ENCODE data around the gene TIMM17A.

- TF ChIP-seq ZNF274 (IDR thresholded peaks at IDR 0.05; ENCODE audit: low read depth, low read length) (no peak), YY1 (IDR thresholded peaks at IDR 0.05; ENCODE audit: insufficient read depth, insufficient read length) (no peak), SUZ12 (IDR thresholded peaks at IDR 0.05; ENCODE audit: extremely low read depth, insufficient read depth, insufficient read length) (no peak)
These were observed 26.8 kb downstream of the TIMM17A start for GRCh38 chr1:201982082-201982622.

Measured in NT2/D1 (cell line).